GM23248 (cell line): ENCODE results near the gene PROSER1. TPM values are rescaled to one million over a fixed set of nuclear protein-coding genes. Genes with fewer than 3 reads are reported as not detected.

Experiments used
- DNase-seq: peaks from one replicate; pipeline ENCODE4 v3.0.0-alpha.2; 2015
- H2AFZ ChIP-seq: fragments of 200-600 bp; sonication (generic); 2 replicates; pipeline ENCODE4 v1.6.1; 2016; ENCODE audit warnings: antibody characterized with exemption
- H3F3A ChIP-seq: fragments of 200-600 bp; sonication (generic); 2 replicates; pipeline ENCODE4 v1.6.1; 2016; ENCODE audit warnings: mild to moderate bottlenecking, antibody characterized with exemption, mixed run types; ENCODE audit not compliant: insufficient read depth
- H3K27ac ChIP-seq: fragments of 200-600 bp; sonication (generic); 2 replicates; pipeline ENCODE4 v1.5.1; 2016; ENCODE audit warnings: mild to moderate bottlenecking
- H3K27me3 ChIP-seq: fragments of 200-600 bp; sonication (generic); replicated peaks from 2 replicates; pipeline ENCODE4 v1.6.1; 2016; ENCODE audit warnings: mild to moderate bottlenecking; ENCODE audit not compliant: insufficient read depth
- H3K36me3 ChIP-seq: fragments of 200-600 bp; sonication (generic); 2 replicates; pipeline ENCODE4 v1.6.1; 2016; ENCODE audit warnings: low read depth, mild to moderate bottlenecking
- H3K4me1 ChIP-seq: fragments of 200-600 bp; sonication (generic); 2 replicates; pipeline ENCODE4 v1.6.1; 2016; ENCODE audit warnings: mild to moderate bottlenecking; ENCODE audit not compliant: insufficient read depth
- H3K4me2 ChIP-seq: fragments of 200-600 bp; sonication (generic); one replicate; pipeline ENCODE4 v1.6.1; 2016; ENCODE audit warnings: mild to moderate bottlenecking; ENCODE audit not compliant: unreplicated experiment
- H3K4me3 ChIP-seq: fragments of 200-600 bp; sonication (generic); 2 replicates; pipeline ENCODE4 v1.5.1; 2016; ENCODE audit warnings: mild to moderate bottlenecking
- H3K79me2 ChIP-seq: fragments of 200-600 bp; sonication (generic); 2 replicates; pipeline ENCODE4 v1.6.1; 2016; ENCODE audit warnings: mild to moderate bottlenecking; ENCODE audit not compliant: insufficient read depth
- H3K9ac ChIP-seq: fragments of 200-600 bp; sonication (generic); 2 replicates; pipeline ENCODE4 v1.6.1; 2016; ENCODE audit warnings: mild to moderate bottlenecking
- H3K9me2 ChIP-seq: fragments of 200-600 bp; sonication (generic); 2 replicates; pipeline ENCODE4 v1.6.1; 2016; ENCODE audit warnings: mixed run types, mild to moderate bottlenecking, moderate library complexity; ENCODE audit not compliant: insufficient read depth
- H3K9me3 ChIP-seq: fragments of 200-600 bp; sonication (generic); one replicate; pipeline ENCODE4 v1.6.1; 2017; ENCODE audit warnings: low read depth
- H4K20me1 ChIP-seq: fragments of 200-600 bp; sonication (generic); 2 replicates; pipeline ENCODE4 v1.6.0; 2016; ENCODE audit not compliant: insufficient read depth
- EZH2 ChIP-seq: fragments of 200-600 bp; sonication (generic); IDR thresholded peaks from 2 replicates; pipeline ENCODE4 v1.6.1; 2018; ENCODE audit warnings: antibody characterized with exemption, mild to moderate bottlenecking; ENCODE audit not compliant: insufficient read depth, poor library complexity, severe bottlenecking
- EZH2phosphoT487 ChIP-seq: fragments of 200-600 bp; sonication (generic); IDR thresholded peaks from 2 replicates; pipeline ENCODE4 v1.6.1; 2018; ENCODE audit warnings: antibody characterized with exemption, moderate library complexity, mild to moderate bottlenecking, low read depth; ENCODE audit not compliant: insufficient read depth
- WGBS, 2 experiments: methylation state at CpG; one replicate each; pipeline ENCODE4 v1.1.6; 2015 to 2017; ENCODE audit warnings: low lambda C conversion rate in 2 of 2, low coverage in 1 of 2; ENCODE audit errors: missing lambda C conversion rate in 2 of 2; 5-methylcytosine and 5-hydroxymethylcytosine counted together
- in situ Hi-C: fragments of 300-500 bp; cut with MboI; formaldehyde crosslinking; loops from 2 replicates; pipeline ENCODE4 v1.15.0; 2020
- polyA plus RNA-seq: library from polyadenylated mRNA; unstranded; fragments of >200 nt; fragmentation: Nextera tagmentation; extraction: Ambion mirVana; gene quantifications from 2 replicates; pipeline ENCODE4 v1.2.1, GENCODE V29; 2016
- total RNA-seq: library from RNA; depleted of rRNA; stranded (reverse); fragments of >200 nt; shearing (Covaris generic); gene quantifications from 2 replicates; pipeline ENCODE4 v1.2.3, GENCODE V29; 2014

Gene PROSER1
- total and polyA plus RNA-seq, 2 experiments from 2014 or later: 6.7 to 7.6 TPM

DNA sequence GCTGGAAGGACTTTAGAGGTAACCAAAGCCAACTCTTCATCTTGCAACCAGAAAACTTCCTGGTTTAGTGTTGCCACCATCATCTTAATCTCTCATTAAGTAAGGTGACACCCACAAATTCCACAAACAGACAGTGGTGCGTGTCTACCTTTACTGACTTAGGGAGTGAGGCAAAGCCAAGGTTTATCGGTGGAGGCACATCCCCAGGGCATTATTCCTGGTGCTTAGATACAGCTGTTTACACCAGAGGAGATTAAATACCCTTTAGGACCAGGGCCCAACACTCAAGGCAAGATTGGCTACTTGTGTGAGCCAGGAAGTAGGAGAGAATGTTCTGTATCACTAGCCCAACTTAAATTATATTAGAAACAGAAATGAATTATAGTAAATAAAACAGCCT, 56.8 kb downstream of the PROSER1 start:
- 27 to 30% methylated on average over 2 of the region's 2 CpGs for WGBS, 2 experiments

DNA sequence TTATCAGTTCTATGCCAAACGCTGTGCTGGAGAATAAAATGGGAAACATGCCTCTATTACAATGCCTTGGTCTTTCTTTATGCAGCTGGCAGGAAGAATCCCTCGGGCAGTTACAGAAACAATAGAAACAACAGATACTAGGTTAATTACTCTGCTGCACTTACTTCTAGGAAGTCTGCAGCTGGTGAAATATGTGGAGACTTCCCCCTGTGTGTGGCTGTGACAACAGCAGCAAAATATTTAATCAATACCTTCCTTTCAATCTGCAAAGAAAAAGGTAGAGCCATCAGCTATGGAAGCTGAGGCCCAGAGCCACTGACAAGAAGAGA, 57.2 kb downstream of the PROSER1 start:
- DNase-seq: no peak

More for the DNA sequence above, 56.8 kb downstream of the PROSER1 start:
- Histone ChIP-seq H3K9me2 (no peaks in the 10 kb centered on the region), H3K27me3 (0 out of 2 replicates have a peak, but pooled peaks cover 10% of the 10 kb centered on the region), H3K36me3 (no peaks in the 10 kb centered on the region), H2AFZ (no peak overlapping the region), H3F3A (no peaks in the 10 kb centered on the region), H3K79me2 (no peaks in the 10 kb centered on the region), H3K4me3 (no peak overlapping the region), H3K4me2 (no peak overlapping the region), H3K27ac (no peak overlapping the region), H4K20me1 (no peaks in the 10 kb centered on the region), H3K9me3 (no peaks in the 10 kb centered on the region), H3K4me1 (no peaks in the 10 kb centered on the region), H3K9ac (no peak overlapping the region)
- TF ChIP-seq EZH2 (no peak), EZH2phosphoT487 (no peak)
- in situ Hi-C loops: no loop called here
- DNase-seq: no peak

DNA sequence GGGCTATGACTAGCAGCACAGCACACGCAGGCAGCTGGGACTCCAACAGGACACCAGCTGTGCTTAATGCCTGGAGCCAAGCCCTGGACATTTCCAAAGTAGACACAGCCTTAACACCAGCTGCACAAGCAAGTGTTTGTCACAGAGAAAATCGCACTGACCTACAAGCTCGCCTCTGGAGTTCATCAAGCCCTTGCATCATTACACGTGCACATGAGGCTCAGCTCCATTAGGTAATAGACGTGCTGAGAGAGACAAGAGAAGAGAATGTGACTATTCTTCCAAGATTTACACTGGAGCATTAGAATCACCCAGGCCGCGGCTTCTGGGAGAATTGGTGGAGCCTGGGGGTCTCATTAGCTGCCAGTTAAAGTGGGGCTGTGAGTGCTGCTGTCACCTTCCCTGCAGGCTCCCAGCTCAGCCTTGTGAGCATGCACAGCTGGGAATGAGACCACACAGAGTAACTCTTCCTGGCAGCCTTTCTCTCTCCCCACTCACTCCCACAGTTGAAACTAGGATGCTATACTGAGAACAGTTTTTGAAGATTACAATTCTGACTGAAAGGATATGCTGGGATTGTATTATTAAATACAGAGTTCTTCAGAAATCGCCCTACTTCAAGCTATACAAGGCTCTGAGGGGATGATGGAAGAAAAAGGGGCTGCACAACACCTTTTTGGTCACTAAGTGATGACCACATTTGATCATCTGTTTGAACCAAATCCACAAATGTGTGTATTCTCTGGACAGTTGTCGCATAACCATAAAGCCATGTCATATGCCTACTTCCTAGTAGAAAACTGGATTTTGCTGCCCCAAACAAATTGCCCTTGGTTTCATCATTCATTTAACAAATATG, 57.8 kb downstream of the PROSER1 start:
- TF ChIP-seq EZH2 (no peak), EZH2phosphoT487 (no peak)
- Histone ChIP-seq H3K9me3 (no peaks in the 10 kb centered on the region), H2AFZ (no peak overlapping the region), H3K4me3 (no peak overlapping the region), H3K79me2 (no peaks in the 10 kb centered on the region), H3K36me3 (no peaks in the 10 kb centered on the region), H3K4me2 (no peak overlapping the region), H3K9ac (no peak overlapping the region), H3K27me3 (0 out of 2 replicates have a peak, but pooled peaks cover 10% of the 10 kb centered on the region), H4K20me1 (no peaks in the 10 kb centered on the region), H3K4me1 (no peaks in the 10 kb centered on the region), H3F3A (no peaks in the 10 kb centered on the region), H3K27ac (no peak overlapping the region), H3K9me2 (no peaks in the 10 kb centered on the region)
- peak; percentile 9 for DNase-seq
- WGBS, 2 experiments: 8 to 9% methylated on average over 9 of the region's 9 CpGs
- in situ Hi-C loops: no loop called here

More for the DNA sequence above, 57.2 kb downstream of the PROSER1 start:
- Histone ChIP-seq H3F3A (no peaks in the 10 kb centered on the region), H3K27me3 (0 out of 2 replicates have a peak, but pooled peaks cover 10% of the 10 kb centered on the region), H4K20me1 (no peaks in the 10 kb centered on the region), H3K9ac (no peak overlapping the region), H3K27ac (no peak overlapping the region), H3K9me3 (no peaks in the 10 kb centered on the region), H3K9me2 (no peaks in the 10 kb centered on the region), H3K4me2 (no peak overlapping the region), H3K4me1 (no peaks in the 10 kb centered on the region), H3K36me3 (no peaks in the 10 kb centered on the region), H3K79me2 (no peaks in the 10 kb centered on the region), H3K4me3 (no peak overlapping the region), H2AFZ (no peak overlapping the region)
- WGBS, 2 experiments: 2 to 10% methylated on average over 2 of the region's 2 CpGs
- in situ Hi-C loops: no loop called here
- TF ChIP-seq EZH2phosphoT487 (no peak), EZH2 (no peak)

DNA sequence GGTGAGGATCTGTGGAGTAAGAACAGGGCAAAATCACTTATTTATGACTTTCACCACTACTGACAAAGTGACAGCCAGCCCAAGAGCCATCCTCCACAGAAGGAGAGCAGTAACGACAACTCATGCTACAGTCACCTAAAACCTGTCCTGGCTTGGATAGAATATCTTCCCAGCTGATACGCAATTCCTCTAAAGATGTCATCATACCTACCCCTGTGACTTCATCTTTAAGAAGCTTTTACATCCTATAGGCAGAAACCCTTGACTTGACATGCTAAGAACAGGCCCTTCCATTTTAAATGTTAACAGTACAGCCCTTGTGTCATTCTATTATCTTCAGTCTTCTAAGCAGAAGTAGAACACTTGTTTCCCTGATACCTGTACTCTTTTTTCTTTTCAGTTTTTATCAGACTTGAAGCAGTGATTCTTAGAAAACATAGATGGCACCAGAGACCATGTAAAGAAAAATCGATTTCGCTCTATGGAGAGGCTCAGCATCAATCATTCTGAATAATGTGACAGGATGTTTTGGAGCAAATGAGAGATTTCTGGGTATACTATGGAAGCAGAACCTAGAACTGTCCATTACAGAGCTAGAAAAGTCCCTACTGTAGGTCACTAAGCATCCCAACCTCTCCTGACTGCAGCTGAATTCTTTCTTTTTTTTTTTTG, 67.4 kb downstream of the PROSER1 start:
- DNase-seq: no peak
- Histone ChIP-seq H3K9me3 (no peaks in the 10 kb centered on the region), H4K20me1 (no peaks in the 10 kb centered on the region), H3K4me1 (no peaks in the 10 kb centered on the region), H3K4me3 (no peak overlapping the region), H3K36me3 (no peaks in the 10 kb centered on the region), H3K79me2 (no peaks in the 10 kb centered on the region), H3K9ac (no peak overlapping the region), H3K27me3 (peaks cover 9% of the 10 kb centered on the region), H2AFZ (no peak overlapping the region), H3K9me2 (no peaks in the 10 kb centered on the region), H3K4me2 (no peak overlapping the region), H3F3A (no peaks in the 10 kb centered on the region), H3K27ac (no peak overlapping the region)
- no peak for TF ChIP-seq EZH2
- TF ChIP-seq EZH2phosphoT487: no peak
- in situ Hi-C loops: no loop called here
- 52 to 53% methylated on average over 4 of the region's 4 CpGs for WGBS, 2 experiments
